Measurements from ENCODE around the gene ALK. TPM values are rescaled to one million over a fixed set of nuclear protein-coding genes. Genes with fewer than 3 reads are reported as not detected.

The ALK gene
- total RNA-seq, 1 experiment from 2014 or later: not detected

- no CpG with 5 or more reads among the region's 9 CpGs for WGBS (ENCODE audit: extremely low coverage, insufficient read length, low lambda C conversion rate)
- no peak overlapping the region for H2AFZ ChIP-seq (ENCODE audit: low read length)
- H3K27me3 ChIP-seq (ENCODE audit: insufficient read depth, low read length): no peaks in the 10 kb centered on the region
- H3K4ac ChIP-seq (ENCODE audit: low read depth, low read length): no peak overlapping the region
- no peak overlapping the region for H4K91ac ChIP-seq (ENCODE audit: insufficient read length, low read depth, low read length)
- H3K79me2 ChIP-seq (ENCODE audit: insufficient read depth, low read length): no peaks in the 10 kb centered on the region
- H3K4me2 ChIP-seq (ENCODE audit: insufficient read depth, insufficient read length, low read length): no peak overlapping the region
- no peaks in the 10 kb centered on the region for H3K79me1 ChIP-seq (ENCODE audit: insufficient read depth, low read depth, low read length, poor library complexity, severe bottlenecking)
- H3K4me3 Mint-ChIP-seq: no peak overlapping the region
- no peak overlapping the region for H4K5ac ChIP-seq (ENCODE audit: insufficient read length, low read depth, low read length)
- H3K18ac ChIP-seq (ENCODE audit: insufficient read length, low read depth, low read length): no peak overlapping the region
- H2BK20ac ChIP-seq (ENCODE audit: low read depth, low read length, poor library complexity, severe bottlenecking): no peak overlapping the region
- H3K23ac ChIP-seq (ENCODE audit: insufficient read length, low read depth, low read length): no peak overlapping the region
- no peak overlapping the region for H2AK5ac ChIP-seq (ENCODE audit: insufficient read length, low read length)
- H3T11ph ChIP-seq (ENCODE audit: low read length): no peak overlapping the region
- peaks cover 0 to 5% of the 10 kb centered on the region in 2 experiments; a peak in 2 of 4 replicates for H3K4me1 Mint-ChIP-seq
- no peak overlapping the region for H3K9ac ChIP-seq (ENCODE audit: extremely low read depth, insufficient read length, low read length)
- no peak for DNase-seq
- H2BK15ac ChIP-seq (ENCODE audit: low read depth, low read length): no peak overlapping the region
- H3K56ac ChIP-seq (ENCODE audit: insufficient read length, low read depth, low read length): no peak overlapping the region
- H3K9me3 ChIP-seq (ENCODE audit: control insufficient read depth, low read depth, low read length): no peaks in the 10 kb centered on the region
- no peak overlapping the region for H3K27ac ChIP-seq (ENCODE audit: insufficient read length, low read depth, low read length)
- H3K23me2 ChIP-seq (ENCODE audit: insufficient read length, low read depth, low read length, poor library complexity, severe bottlenecking): no peaks in the 10 kb centered on the region
- H3K9me3 Mint-ChIP-seq: peaks cover 4 to 5% of the 10 kb centered on the region in 2 experiments
- peaks cover 5% of the 10 kb centered on the region; the same call in 1 of the 2 replicates for H3K27me3 Mint-ChIP-seq (ENCODE audit: low read depth)
- no peak overlapping the region for H2BK5ac ChIP-seq (ENCODE audit: insufficient read length, low read length)
- H3K27ac Mint-ChIP-seq: no peak overlapping the region
- H4K8ac ChIP-seq (replicated peaks; ENCODE audit: insufficient read length, low read depth, low read length): no peak overlapping the region
- no peaks in the 10 kb centered on the region for H3K4me1 ChIP-seq (ENCODE audit: insufficient read depth, low read length)
- H3K36me3 Mint-ChIP-seq (ENCODE audit: insufficient read depth in 1 of 3, low read depth in 3 of 3): peaks cover under 1 to 3% (median 1%) of the 10 kb centered on the region in 3 experiments; a peak in 4 of 7 replicates
- TF ChIP-seq CTCF (conservative IDR thresholded peaks at IDR 0.05): no peak
- no peak overlapping the region for H3K14ac ChIP-seq (ENCODE audit: insufficient read depth, low read length)
- no peak overlapping the region for H2BK12ac ChIP-seq (ENCODE audit: insufficient read length, low read depth, low read length)
- no peaks in the 10 kb centered on the region for H4K20me1 ChIP-seq (ENCODE audit: control insufficient read depth, insufficient read depth, insufficient read length)
- no peak overlapping the region for H2BK120ac ChIP-seq (ENCODE audit: low read depth, low read length, poor library complexity, severe bottlenecking)
Observed at GRCh38 chr2:29475499-29475898, 445.9 kb downstream of the ALK start.
